Stimulated activated CD4-positive, alpha-beta T cell treated with anti-CD3 and anti-CD28 coated beads, TNF-alpha, amount 100 ng/mL, for 4 hours (primary cell): ENCODE data around the gene SHTN1.
A peak's percentile ranks its signal among the peaks of the same experiment; 100 is the strongest.

Experiments used
- DNase-seq, 3 experiments: peaks; one replicate each; pipeline ENCODE4 v3.0.0-alpha.2; 2020; ENCODE audit warnings: low read depth in 3 of 3

SHTN1 gene

DNA sequence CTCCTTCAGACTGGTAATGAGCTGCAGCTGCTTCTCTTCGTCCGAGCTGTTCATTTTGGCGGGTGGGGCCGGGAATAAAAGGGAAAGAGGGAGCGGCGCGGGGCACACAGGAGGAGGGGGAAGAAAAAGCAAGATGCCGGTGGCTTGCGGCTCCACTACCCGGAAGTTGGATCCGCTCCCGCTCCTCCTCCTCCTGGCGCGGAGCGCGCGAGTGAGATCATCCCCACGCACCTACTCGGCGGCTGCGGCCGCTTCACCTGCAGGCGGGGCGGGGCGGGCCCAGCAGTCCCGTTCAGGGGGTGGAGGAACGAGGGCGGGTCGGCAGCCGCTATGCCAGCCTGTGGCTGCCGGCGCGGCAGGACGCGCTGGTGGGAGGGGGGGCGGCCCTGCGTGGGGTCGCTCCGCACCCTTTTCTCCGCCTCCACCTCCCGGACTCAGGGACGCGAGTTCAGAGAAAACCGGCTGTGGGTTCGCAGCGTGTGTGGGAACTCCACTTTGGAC lies at the start of gene SHTN1:
SHTN1 (minus strand) TSS at position 162 of the 501 bp plus-strand sequence; CDS start at position 54, 108 bp downstream.
- peak in 2 of 3 experiments; percentile 5 to 16 for DNase-seq

GRCh38 chr10:117053482-117053881 lies 48.5 kb upstream of the SHTN1 start:
- no peak for DNase-seq

GRCh38 chr10:117047947-117048346 lies 43.0 kb upstream of the SHTN1 start:
- no peak for DNase-seq

- no peak for DNase-seq
Measured at GRCh38 chr10:117016266-117016665, 11.3 kb upstream of the SHTN1 start.

GRCh38 chr10:117014835-117015234 lies 9.8 kb upstream of the SHTN1 start:
- DNase-seq, result no peak

- DNase-seq, result no peak
Measured at GRCh38 chr10:117007080-117007479, 2.1 kb upstream of the SHTN1 start.

DNA sequence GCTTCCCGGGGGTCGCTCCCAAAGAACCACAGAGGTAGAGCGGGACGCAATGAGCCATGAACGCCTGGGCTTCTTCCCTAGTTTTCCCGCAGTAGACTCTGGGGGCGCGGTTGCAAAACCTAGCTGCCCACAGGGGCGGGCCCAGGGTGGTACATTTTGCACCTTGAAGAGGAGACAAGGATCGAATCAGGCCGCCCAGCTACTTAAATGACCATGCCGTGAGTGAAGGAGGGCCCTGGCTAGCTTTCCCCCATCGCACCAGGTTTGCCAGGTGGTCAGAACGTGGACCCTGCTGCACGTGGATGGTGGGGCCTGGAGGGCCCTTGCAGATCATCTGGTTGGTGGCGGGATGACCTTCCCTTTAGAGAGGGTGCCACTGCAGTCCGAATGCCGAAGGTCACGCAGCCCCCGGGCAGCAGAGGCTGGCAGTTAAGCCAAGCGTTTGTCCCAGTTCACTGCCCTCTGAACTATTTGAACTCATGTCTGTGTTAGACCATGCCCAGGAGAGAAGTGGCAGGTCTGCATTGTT lies 604 bp upstream of the SHTN1 start:
- DNase-seq, result no peak

- no peak for DNase-seq
Measured at GRCh38 chr10:117004227-117005025, 561 bp downstream of the SHTN1 start.

GRCh38 chr10:117003336-117003735 lies 1.7 kb downstream of the SHTN1 start:
- DNase-seq, result no peak

- DNase-seq, result no peak
Measured at GRCh38 chr10:117002206-117002605, 2.8 kb downstream of the SHTN1 start.

DNA sequence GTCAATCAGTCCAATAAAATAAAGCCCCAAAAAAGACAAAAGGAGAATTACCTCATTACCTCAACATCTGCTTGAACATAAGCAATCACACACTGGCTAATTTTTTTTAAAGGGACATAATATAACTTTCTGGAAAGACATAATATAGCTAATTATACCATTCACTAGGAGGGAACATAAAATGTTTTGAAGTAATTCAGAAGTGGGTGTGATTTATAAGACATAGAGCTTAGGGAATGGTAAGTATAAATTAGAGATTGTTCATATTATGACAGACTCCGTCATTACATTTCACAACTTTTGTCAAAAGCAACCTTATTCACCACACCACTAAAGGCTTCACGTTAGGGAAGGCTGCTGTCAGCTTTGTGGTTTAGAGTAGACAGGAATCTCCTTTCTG lies 3.8 kb downstream of the SHTN1 start:
- DNase-seq, result no peak

DNA sequence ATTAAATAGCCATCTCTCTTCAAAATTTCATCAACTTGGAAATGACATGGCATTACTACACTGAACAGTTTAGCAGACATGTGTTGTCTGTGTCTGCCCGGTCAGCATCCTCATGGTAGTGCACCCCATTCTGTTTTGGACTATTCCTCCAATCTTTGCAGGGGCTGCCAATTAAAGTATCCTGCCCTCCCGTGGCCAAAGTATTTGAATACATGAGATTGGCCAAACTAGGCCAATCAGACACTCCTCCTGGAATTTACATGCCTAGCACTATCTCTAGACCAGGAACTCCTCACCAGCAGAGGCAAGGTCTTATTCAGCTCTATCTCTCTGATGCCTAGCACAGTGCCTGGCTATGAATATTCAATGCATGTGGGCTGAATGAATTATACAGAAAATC lies 4.4 kb downstream of the SHTN1 start:
- DNase-seq, result no peak

- DNase-seq, result no peak
Measured at GRCh38 chr10:116998172-116998571, 6.8 kb downstream of the SHTN1 start.

DNA sequence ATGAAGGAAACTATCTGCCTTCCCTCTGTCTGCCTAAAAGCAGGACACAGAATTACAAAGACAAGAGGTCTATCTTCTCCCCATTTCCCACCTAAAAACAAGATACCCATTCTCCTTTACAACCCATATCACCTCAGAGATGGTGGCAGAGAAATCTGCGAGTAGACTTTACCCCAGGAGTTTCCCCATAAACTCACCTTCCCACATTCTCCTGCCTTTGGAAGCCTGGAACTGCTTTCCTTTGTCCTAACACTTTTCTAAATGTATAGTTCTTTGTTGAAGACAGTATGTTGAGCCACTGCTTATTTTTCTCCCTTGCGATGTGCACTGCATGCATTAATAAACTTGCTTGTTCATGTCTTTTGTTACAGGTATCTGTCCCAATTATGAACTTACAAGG lies 8.0 kb downstream of the SHTN1 start:
- DNase-seq, result no peak

- no peak for DNase-seq
Measured at GRCh38 chr10:116995648-116996047, 9.3 kb downstream of the SHTN1 start.

- no peak for DNase-seq
Measured at GRCh38 chr10:116994113-116994890, 10.7 kb downstream of the SHTN1 start.

GRCh38 chr10:116993610-116994009 lies 11.4 kb downstream of the SHTN1 start:
- DNase-seq, result no peak

DNA sequence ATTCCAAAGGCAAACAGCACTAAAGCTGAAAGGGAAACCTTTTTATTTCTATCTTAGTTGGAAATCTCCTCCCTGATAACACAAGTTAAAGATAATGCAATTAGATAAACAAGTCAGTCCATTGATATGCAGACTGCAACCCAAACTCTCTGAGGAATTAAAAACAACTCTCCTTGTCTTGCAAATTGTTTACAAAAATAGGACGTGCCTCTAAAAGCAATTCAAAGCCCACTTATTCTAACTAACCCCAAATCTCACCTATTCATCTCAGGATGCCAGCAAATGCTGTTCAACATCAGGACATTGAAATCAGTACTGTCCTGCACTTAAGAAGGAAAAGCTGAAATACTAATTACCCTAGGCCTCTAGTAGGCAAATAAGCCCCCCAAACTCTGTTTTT lies 12.8 kb downstream of the SHTN1 start:
- DNase-seq, result no peak

- no peak for DNase-seq
Measured at GRCh38 chr10:116990276-116990800, 14.6 kb downstream of the SHTN1 start.

- DNase-seq, result no peak
Measured at GRCh38 chr10:116989439-116989838, 15.5 kb downstream of the SHTN1 start.

DNA sequence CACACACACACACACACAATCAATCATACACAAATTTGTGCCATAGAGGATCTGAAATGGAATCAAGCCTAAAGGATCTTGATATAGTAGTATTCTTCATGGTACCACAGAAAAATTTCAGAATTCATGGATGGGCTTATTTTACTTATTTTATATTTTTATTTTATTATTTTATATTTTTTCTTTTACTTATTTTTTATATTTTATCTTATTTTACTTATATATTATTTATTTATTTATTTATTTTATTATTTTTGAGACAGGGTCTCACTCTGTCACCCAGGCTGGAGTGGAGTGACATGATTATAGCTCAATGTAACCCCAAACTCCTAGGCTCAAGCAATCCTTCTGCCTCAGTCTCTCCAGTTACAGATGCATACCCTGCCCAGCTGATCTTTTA lies 16.7 kb downstream of the SHTN1 start:
- DNase-seq, result no peak

GRCh38 chr10:116985611-116986010 lies 19.4 kb downstream of the SHTN1 start:
- DNase-seq, result no peak
